Stimulated activated CD4-positive, alpha-beta T cell treated with anti-CD3 and anti-CD28 coated beads, TNF-alpha, amount 100 ng/mL, for 48 hours (primary cell): ENCODE data around the gene OSBPL2.

Experiments used
- DNase-seq, 3 donors: peaks; one replicate each; pipeline ENCODE4 v3.0.0-alpha.2; 2020; ENCODE audit warnings: low read depth in 3 of 3

The OSBPL2 gene

DNA sequence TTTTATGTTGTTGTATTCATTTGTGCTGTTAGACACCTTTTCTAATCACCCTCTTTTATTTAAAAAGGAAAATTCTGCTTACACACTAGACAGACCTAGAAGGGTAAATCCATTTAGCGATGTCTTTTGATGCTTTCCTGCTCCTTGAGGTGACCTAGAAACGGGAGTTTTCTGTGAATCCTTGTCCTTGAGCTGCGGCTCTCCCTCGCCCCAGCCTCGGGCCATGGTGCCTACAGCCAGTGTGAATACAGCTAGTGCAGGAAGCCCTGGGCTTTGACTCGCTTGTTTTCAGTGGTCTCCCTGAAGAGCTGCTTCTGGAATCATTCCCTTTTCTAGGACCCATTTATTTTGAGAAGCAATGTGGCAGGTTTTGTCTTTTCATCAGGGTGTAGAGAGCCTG, 46.8 kb downstream of the OSBPL2 start:
- DNase-seq = no peak

DNA sequence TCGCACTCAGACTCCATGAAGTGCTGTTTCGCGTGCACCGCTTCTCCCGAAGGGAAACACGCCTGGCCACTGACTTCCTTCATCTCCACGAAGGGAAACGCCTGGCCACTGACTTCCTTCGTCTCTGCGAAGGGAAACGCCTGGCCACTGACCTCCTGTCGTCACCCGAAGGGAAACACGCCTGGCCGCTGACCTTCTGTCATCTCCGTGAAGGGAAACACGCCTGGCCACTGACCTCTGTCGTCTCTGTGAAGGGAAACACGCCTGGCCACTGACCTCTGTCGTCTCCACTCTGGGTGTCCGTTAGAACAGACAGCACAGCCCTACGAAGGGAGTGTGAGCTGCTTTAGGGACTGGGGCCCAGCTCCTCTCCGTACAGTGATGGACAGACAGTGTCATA, 47.4 kb downstream of the OSBPL2 start:
- no peak for DNase-seq

DNA sequence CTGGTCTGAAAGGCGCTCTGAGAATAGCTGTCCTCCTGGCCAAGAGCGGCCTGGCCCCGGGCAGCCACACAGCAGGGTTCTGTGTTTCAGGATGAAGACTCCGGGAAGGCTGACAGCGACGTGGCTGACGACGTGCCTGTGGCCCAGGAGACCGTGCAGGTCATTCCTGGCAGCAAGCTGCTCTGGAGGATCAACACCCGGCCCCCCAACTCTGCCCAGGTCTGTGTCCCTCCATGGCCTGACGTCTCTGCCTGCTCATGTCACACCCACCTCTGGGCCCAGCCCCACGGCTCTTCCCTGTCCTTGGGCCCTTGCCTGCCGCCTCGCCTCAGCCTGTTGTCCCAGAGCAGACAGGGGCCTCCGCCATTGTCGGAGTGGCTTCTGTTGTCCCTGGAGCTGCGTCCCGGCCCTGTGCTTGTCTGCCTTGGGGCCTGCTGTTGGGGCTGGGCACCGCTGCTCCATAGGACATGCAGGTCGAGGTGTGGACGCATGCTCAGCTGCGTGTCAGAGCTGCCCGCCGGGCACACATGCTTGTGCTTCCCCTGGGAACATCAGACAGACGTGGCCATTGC, 48.3 kb downstream of the OSBPL2 start:
- no peak for DNase-seq

DNA sequence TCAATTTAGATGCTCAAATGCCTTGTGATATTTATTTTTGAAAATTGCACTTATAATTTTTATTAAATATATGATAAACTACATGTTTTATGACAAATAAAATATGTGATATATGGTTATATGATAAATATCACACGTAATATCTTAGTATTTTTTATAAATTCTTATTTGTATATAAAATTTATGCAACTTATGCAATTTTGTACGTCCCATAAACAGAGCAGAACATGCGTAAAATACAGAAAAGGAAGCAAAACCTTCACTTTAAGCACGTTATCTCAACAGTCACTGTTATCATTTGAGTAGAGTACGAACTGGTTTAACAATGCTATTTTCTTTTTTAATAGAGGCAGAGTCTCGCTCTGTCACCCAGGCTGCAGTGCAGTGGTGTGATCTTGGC, 48.8 kb downstream of the OSBPL2 start:
- no peak for DNase-seq

DNA sequence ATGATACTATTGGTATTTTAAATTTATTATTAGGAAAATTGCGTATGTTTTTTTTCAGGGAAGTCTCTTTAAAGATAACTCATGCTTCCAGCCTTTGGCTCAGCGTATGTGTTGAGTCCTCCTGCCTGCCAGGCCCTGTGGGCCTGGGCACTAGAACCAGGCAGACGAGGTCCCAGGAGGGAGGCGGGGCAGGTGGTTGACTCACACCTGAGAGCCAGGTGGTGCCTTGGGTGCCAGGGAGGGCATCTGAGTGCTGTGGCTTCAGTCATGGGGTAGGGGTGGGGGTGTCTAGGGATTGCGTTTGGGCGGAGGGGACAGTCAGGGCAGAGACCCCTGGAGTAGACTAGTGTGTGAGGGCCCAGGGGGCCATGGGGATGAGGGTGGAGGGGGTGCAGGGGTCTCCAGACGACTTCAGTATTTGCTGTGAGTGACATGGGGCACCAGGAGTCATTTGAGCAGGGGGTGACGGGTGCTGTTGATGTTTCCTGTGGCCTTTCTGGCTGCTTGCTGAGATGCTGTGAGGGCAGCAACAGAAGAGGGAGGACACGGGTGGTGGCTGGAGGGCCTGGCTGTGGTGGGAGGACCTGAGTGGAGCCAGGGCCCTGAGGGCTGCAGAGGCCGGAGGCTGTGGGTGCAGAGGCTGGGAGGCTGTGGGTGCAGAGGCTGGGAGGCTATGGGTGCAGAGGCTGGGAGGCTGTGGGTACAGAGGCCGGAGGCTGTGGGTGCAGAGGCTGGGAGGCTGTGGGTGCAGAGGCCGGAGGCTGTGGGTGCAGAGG, 49.6 kb downstream of the OSBPL2 start:
- DNase-seq = no peak

DNA sequence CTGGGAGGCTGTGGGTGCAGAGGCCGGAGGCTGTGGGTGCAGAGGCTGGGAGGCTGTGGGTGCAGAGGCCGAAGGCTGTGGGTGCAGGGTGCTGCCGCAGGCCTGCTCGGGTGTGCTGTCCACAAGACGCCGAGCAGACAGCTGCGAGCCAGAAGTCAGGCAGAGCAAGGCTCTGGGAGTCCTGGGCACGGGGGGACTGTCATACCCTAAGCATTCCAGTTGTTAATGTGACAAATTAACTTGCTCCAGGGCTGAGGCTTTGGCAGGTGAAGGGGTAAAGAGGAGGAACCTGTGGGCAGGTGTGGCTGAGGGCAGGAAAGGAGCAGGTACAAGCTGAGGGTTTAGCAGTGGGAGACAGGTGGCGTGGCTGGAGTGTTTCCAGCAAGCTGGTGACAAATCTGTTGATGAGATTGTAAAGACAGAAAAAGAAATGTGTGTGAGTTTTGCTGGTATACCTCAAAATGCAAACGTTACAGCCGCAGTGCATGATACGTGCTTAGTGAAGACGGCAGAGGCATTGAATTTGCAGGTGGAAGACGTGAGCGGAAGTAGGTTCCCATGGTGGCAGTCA, 50.3 kb downstream of the OSBPL2 start:
- DNase-seq = no peak

DNA sequence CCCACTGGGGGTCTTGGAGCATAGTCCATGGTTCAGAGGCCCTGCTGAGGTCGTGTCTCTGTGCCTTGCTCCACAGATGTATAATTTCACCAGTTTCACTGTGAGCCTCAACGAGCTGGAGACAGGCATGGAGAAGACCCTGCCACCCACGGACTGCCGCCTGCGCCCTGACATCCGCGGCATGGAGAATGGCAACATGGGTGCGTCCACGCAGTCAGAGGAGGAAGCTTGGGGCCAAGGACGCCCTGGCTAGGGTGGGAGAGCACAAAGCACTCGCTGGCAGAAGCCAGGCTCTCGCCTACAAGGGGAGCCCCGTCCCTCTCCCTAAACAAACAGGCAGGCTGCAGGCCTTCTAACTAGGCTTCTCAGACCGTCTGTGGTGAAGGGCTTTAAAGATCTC, 50.8 kb downstream of the OSBPL2 start:
- no peak for DNase-seq

DNA sequence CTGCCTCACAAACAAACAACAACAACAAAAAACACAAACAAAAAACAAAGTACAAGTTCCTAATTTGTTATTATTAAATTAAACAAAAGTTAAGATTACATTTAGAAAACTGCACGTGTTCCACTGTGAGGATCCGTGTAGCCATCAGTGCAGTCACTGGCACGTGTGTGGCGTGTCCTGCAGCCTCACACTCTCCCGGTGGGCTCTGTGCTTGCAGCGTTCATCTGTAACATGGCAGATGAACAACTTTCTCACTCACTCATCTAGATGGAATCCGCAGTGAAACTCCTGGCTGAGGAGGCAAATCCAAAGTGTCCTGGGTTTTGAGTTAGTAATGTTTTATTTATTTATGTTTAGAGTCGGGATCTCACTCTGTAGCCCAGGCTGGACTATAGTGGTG, 51.6 kb downstream of the OSBPL2 start:
- DNase-seq = no peak

DNA sequence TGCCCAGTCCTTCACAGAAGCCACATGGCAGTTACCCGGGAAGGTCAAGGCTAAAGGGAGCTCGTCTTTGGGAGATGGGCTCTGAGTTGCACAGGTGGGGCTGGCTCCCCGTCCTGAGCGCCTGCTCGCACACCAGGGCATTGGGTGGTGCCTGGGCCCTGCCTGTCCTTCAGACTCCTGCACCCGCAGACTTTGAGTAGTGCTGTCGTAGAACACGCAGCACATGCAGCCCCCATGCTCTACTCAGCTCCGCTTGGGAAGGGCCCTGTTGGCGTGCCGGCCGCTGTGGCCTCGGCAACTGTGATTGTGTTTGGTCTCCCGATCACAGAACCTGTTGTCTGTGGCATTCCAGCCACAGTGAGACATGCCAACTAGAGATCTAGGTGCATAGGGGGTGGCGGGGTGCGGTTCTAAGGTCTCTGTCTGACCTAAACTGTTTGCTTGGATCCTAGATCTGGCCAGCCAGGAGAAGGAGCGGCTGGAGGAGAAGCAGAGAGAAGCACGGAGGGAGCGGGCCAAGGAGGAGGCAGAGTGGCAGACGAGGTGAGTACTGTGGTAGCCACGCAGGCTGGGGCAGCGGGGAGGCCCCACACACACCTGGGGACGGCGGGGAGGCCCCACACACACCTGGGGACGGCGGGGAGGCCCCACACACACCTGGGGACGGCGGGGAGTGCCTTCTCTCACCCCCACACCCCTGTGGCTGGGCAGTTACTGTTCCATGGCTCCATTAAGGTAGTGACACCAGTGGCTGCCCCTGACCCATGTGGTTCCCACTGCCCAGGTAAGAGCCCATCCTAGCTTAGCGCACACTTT, 53.1 kb downstream of the OSBPL2 start:
- DNase-seq = no peak

DNA sequence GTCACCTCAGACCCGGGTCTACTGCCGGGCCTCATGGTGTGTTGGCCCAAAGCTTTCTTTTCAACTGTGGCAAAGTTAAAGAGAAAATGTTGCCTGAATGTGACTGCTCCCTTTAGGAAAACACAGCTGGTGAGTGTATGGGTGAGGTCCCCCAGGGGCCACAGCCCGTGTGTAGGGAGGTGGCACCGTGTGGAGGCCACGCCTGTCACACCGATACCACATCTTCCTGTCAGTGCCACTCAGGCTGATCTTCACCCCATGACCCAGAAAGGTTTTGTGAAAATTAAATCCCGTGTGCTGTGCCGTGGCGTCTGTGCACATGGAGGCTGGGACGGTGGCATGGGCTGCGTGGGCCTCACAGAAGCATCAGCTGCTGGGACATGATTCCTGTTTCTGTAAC, 53.8 kb downstream of the OSBPL2 start:
- DNase-seq = no peak

DNA sequence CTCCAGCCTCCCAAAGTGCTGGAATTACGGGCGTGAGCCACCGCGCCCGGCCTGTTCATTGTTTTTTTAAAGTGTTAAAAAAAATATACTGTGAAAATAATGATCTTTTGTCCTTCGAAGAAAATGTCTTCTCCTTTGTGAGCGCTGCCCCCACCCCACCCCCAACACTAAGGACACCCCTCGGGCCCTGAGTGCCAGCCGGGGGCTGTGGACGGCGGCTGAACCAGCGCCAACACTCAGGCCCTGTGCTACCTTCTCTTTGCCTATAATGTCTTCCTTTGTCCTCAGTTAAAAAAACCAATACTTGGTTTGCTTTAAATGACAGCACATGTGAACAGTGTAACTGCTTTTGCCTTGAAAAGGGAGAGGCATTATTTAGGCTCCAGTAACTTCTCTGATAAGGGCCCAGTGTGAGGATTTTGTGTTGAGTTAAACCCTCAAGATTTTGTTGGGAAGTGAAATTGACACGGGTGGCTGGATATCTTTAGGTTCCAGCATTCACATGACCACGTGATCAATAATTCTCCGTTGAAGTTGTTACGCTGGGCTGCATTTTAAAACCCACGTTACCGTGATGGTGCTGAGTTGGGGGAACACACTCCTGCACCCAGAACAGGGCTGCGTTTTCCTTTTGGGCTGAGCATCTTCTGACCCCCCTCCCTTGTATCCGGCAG, 54.9 kb downstream of the OSBPL2 start:
- no peak for DNase-seq

DNA sequence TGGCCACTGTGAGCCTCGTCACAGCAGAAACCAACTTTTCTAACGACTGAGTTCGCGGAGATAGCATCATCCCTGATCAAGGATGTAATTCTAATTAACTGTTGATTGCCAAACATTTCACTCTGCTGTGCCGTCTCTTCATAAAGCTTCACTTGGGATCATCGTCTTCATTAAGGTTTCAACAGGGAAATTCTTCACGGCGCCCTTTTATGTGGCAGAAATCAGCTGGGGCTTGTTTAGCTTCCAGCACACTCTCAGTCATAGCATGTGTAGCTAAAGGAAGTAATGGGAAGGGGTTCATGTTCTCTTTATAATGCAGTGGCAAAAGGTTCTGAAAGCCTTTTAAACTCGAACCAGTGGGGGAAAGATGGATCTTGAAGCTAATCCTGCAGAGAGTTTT, 55.6 kb downstream of the OSBPL2 start:
- no peak for DNase-seq

DNA sequence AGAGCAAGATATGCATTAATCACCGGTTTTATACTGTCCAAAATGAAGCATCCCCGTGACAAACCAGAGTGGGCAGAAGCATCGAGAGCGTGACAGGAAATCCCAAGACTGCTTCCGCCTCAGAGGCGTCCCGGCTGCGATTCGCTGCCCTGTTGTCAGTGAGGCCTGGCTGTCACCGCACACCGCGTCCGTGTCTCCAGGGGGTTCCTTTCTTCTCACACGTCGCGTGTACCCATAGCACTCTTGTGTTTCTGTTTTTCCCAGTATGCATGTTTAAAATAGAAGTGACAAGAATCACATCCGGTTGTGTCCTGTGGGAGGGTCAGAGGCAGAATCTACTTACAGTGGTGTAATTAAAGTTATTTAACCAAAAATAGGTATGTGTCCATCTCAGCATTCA, 56.2 kb downstream of the OSBPL2 start:
- no peak for DNase-seq

DNA sequence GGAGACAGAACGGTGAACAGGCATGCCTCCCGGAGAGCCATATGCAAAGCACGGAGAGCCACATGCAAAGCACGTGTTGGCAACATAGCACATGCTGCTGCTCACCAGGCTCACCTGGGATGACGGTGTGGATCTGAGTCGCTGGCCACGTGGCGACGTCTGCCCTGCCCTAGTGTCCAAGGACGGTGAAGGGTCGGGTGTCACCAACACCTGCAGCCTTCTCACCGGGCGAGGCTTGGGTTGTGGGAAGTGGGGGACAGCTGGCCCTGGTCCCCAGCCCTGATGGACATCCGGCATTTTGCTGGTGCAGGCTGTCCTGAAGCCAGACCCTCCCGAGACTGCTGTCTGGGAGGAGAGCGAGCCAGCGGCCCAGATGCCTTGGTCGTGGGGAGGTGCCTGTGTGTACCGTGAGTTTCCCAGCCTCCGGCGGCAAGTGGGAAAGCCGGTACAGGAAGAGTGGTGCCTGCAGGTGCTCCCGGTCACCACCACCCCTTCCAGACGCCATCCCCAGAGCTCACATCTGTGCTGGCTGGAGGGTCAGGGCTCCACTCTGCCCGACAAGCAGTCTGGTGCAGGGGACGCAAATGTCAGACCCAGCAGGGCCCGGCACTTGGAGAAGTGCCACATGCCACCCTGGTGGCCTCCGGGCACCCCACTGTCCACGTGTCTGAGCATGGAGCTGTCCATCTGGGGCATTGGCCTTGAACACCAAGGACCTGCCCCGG, 58.6 kb downstream of the OSBPL2 start:
- DNase-seq = no peak

DNA sequence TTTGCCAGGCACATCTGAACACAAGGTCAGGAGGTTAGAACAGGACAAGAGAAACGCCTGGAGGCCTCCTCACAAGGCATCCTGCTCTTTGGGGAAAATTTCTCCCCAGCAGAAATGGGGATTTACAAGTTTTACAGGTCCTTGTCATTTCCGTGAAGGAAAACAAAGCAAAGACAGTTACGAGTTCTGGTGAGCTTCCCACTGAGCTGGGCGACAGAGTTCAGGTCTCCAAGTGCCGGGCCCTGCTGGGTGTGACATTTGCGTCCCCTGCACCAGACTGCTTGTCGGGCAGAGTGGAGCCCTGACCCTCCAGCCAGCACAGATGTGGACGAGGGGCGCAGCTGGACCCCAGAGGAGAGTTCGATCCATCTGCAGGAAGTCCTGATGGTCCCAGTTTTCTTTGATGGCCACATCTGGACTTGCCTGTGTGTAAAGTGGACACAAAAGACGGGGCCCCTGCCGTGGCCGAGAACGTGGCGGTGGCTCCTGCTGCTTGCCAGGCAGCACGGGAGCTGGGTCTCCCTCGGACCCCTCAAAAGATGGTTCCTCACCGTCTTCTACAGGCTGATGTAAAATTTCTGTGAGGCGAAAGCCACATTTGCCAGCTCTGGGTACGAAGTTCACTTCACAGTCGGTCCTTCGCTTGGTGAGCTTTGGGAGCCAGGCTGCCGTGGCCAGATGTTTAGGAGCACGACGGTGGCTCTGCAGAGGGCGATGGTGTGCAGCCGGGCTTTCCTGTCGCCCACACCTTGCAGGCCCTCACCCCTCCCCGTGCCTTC, 59.3 kb downstream of the OSBPL2 start:
- no peak for DNase-seq

DNA sequence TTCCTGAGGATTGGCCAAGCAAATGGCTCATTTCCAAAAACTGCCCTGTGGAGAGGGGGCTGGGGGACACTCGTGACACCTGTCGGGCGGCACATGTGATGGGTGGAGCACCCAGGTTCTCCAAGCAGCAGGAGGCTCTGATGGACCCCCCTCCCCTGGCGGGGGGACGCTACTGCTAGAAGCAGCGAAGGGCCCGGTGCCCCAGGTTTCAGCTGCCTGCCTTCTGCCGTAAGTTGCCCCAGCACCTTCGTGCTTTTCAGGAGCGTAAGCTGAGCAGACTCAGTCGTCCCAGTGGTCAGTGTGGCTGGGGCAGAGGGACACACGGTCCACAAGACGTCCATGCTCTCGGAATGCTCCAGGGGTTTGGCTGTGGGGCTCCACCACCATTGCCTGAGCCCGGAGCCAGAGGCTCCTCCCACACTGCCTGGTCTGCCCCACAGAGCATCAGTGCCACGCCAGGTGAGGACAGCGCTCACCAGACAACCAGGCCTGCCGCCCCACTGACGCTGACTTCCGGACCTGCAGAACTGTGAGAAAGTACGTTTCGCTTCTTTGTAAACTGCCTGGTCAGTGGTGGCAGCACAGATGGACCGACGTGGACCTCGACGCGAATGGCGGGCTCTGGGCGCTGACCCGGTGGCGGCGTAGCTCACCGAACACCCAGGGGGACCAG, 60.4 kb downstream of the OSBPL2 start:
- no peak for DNase-seq

DNA sequence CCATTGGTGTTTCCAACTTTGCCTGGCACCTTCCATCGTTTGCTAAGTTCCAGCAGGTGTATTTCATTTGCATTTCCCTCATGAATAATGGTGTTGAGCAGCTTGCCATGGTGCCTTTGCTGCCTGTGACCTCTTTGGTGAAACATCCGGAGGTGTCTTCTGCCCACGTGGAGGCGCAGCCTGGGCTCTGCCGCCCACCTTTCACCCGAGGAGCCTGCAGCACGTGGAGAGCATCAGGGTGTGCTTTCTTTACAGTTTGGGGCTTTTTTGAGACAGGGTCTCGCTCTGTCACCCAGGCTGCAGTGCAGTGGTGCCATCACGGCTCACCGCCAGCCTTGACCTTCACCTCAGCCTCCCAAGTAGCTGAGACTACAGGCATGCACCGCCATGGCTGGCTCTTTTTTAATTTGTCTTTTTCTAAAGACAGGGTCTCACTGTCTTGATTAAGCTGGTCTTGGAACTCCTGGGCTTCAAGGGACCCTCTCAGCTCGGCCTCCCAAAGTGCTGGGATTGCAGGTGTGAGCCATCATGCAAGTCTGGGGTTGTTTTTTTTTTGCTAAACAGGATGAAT, 61.4 kb downstream of the OSBPL2 start:
- DNase-seq = no peak

DNA sequence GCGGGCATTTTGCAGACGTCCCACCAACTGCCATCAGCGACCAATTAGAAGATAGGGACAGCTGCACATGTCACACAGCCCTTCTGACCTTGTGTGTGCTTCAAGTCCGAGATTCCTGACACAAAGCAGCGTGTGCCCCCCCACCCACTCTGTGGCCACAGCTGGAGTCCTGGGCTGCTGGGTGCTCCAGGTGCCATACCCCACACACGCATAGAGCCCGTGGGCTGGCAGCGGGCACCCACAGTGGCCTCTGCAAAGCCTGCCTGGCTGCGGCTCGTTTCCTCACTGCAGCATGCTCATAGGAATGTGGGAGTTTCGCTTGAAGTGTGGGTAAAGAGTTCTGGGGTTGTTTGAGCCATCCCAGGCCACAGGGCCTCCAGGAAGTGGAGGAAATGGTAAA, 62.0 kb downstream of the OSBPL2 start:
- DNase-seq = no peak

DNA sequence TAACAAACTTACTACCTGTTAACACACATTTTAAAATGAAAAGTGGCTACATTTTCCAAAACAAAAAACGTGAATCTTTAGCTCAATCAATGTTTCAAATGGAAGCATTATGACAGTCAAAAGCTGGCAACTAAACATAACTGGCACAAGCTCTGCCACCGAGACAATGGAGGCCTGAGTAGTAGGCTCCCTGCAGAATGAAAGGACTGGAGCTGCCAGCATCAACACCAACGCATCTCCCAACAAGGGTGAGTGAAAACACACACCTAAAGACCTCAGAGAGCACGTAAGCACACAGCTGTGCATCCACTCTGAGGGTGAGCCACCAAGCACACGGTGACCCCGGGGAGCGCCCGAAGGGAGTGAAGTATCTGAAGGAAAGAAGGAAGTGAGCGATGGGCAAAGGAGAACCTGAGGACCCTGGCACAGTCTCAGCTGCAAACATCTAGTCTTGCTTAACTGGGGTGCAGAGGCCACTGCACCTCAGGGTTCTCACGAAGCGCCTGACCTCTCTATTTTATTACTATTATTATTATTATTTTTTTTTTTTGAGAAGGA, 62.9 kb downstream of the OSBPL2 start:
- no peak for DNase-seq
